Stimulated activated CD8-positive, alpha-beta memory T cell treated with anti-CD3 and anti-CD28 coated beads, Interleukin-7, amount 100 ng/mL, for 4 hours (primary cell): Measurements from ENCODE around the gene TFIP11.

Experiments
- DNase-seq, 2 donors: peaks; one replicate each; pipeline ENCODE4 v3.0.0-alpha.2; 2020; ENCODE audit warnings: low read depth in 2 of 2

The TFIP11 gene

GRCh38 chr22:26447584-26448329 lies 64.5 kb downstream of the TFIP11 start:
- DNase-seq = no peak

DNA sequence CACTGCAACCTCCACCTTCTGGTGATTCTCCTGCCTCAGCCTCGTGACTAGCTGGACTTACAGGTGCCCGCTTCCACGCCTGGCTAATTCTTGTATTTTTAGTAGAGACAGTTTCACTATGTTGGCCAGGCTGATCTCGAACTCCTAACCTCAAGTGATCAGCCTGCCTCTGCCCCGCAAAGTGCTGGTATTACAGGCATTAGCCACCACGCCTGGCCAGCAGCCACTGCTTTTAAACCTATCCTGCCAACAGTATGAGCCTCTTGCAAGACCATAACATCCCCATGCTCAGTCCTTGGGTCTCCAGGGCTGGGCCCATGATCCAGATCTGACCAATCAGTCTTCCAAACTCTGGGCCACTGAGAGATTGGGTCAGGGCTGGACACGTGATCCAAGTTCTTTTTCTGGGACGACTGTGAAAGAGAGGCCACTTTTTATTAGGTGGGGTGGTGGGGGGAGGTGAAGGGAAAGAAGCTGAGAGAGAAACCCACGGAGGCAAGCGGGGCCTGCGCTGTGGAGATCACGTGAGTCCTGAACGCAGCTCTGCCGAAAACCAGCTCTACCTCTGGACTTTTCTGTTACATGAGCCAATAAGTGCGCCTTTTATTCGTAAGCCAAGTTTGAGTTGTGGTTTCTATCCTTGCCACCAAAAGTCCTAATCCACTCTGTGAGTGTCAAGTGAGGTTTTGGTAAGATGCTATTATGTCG lies 65.3 kb downstream of the TFIP11 start:
- DNase-seq = no peak

DNA sequence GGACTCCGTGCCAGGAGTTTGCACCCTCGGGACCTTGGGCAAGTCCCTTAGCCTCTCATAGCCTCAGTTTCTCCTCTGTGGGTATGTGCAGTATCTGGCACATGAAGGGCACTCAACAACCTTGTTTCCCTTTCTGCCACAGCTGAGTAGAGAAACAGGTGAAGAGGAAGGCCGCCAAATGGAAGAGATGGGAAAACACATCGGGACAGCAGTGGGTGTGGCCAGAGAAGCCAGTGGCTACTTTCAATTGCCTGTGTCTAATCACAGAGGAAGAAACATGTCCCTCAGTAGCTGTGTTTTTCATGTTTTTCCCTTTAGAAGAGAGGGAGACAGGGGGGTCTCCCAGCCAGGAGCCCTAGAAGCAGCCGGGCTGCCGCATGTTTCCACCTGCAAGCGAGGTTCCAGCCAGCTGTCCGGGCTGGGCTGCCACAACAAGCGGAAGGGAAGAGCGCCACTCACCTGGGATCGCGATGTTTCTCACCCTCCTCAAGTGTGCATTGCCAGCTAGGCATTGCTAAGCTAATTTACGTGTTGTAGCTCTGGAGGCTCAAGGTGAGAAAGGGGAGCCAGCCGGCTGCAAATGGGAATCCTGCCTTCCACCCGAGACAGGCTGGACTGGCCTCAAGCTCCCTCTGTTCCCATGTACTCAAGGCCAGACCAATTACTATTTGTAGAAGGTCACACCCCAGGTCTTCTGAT lies 66.5 kb downstream of the TFIP11 start:
- no peak for DNase-seq

DNA sequence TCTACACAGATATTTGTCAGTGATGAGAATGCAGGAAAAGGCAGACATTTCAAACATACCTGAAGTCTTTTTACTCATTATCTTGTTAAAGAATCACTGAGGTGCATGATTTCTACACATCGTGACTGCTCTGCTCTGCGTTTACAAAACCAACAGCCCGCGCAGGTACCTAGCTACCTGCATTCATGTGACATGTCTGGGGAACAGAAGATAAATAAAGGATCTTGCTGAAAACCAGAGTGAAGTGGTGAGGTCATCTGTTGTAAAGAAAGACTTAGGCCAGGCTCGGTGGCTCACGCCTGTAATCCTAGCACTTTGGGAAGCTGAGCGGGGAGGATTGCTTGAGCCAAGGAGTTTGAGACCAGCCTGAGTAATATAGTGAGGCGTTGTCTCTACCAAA lies 67.5 kb downstream of the TFIP11 start:
- DNase-seq = no peak

GRCh38 chr22:26443901-26444690 lies 68.2 kb downstream of the TFIP11 start:
- DNase-seq = no peak

- no peak for DNase-seq
These were observed 70.1 kb downstream of the TFIP11 start for GRCh38 chr22:26442086-26442756.
